Ishikawa (cell line): Measurements from ENCODE around the gene CDK16.

ENCODE experiments used
- CEBPB ChIP-seq: IDR thresholded peaks from 2 replicates; pipeline ENCODE4 v1.6.1; 2012
- CREB1 ChIP-seq: IDR thresholded peaks from 2 replicates; pipeline ENCODE4 v1.6.1; 2012; ENCODE audit warnings: low read depth
- EGR1 ChIP-seq: IDR thresholded peaks from 2 replicates; pipeline ENCODE4 v1.6.1; 2012
- EP300 ChIP-seq: IDR thresholded peaks from 2 replicates; pipeline ENCODE4 v1.6.1; 2012; ENCODE audit warnings: borderline replicate concordance
- FOXM1 ChIP-seq: IDR thresholded peaks from 2 replicates; pipeline ENCODE4 v1.6.1; 2012; ENCODE audit warnings: low read depth, borderline replicate concordance
- RAD21 ChIP-seq: IDR thresholded peaks from 2 replicates; pipeline ENCODE4 v1.6.1; 2012; ENCODE audit warnings: low read depth
- TAF1 ChIP-seq: IDR thresholded peaks from 2 replicates; pipeline ENCODE4 v1.6.1; 2012; ENCODE audit warnings: low read depth, mild to moderate bottlenecking
- TCF12 ChIP-seq: IDR thresholded peaks from 2 replicates; pipeline ENCODE4 v1.6.1; 2012; ENCODE audit warnings: low read depth
- TEAD4 ChIP-seq: IDR thresholded peaks from 2 replicates; pipeline ENCODE4 v1.6.1; 2012
- YY1 ChIP-seq: IDR thresholded peaks from 2 replicates; pipeline ENCODE4 v1.6.1; 2012; ENCODE audit warnings: low read depth
- TF ChIP-seq, protein P1 (sequence below): IDR thresholded peaks from 2 replicates; pipeline ENCODE4 v1.6.1; 2012; ENCODE audit warnings: low read depth, mild to moderate bottlenecking
- TF ChIP-seq, protein P2 (sequence below): IDR thresholded peaks from 2 replicates; pipeline ENCODE4 v1.6.1; 2012
- TF ChIP-seq, protein P3 (sequence below): IDR thresholded peaks from 2 replicates; pipeline ENCODE4 v1.6.1; 2012

DNA sequence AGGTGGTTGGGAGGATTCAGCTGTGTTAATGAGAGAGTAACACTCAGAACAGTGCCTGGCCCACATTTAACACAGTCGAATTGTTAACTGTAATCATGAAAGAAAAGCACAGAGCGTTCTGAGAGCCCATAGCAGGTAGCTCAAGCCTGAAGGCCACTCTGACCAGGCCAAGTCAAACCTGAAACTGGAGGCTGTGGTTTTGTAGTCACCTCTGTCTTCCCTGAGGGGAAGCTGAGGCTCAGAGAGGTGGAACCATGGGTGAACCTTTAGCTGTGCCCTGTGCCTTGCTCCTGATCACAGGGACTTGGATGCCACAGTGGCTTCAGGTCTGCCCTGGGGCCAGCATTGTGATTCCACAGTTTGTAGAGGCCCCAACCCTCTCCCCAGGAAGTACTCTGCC, 41.4 kb upstream of the CDK16 start:
- TF ChIP-seq RAD21 (no peak), EP300 (no peak), TCF12 (no peak), YY1 (no peak), CREB1 (no peak), FOXM1 (no peak), EGR1 (no peak), TEAD4 (no peak), TAF1 (no peak), CEBPB (no peak)
- TF ChIP-seq, protein P1, sequence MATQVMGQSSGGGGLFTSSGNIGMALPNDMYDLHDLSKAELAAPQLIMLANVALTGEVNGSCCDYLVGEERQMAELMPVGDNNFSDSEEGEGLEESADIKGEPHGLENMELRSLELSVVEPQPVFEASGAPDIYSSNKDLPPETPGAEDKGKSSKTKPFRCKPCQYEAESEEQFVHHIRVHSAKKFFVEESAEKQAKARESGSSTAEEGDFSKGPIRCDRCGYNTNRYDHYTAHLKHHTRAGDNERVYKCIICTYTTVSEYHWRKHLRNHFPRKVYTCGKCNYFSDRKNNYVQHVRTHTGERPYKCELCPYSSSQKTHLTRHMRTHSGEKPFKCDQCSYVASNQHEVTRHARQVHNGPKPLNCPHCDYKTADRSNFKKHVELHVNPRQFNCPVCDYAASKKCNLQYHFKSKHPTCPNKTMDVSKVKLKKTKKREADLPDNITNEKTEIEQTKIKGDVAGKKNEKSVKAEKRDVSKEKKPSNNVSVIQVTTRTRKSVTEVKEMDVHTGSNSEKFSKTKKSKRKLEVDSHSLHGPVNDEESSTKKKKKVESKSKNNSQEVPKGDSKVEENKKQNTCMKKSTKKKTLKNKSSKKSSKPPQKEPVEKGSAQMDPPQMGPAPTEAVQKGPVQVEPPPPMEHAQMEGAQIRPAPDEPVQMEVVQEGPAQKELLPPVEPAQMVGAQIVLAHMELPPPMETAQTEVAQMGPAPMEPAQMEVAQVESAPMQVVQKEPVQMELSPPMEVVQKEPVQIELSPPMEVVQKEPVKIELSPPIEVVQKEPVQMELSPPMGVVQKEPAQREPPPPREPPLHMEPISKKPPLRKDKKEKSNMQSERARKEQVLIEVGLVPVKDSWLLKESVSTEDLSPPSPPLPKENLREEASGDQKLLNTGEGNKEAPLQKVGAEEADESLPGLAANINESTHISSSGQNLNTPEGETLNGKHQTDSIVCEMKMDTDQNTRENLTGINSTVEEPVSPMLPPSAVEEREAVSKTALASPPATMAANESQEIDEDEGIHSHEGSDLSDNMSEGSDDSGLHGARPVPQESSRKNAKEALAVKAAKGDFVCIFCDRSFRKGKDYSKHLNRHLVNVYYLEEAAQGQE, result no peak
- TF ChIP-seq, protein P2, sequence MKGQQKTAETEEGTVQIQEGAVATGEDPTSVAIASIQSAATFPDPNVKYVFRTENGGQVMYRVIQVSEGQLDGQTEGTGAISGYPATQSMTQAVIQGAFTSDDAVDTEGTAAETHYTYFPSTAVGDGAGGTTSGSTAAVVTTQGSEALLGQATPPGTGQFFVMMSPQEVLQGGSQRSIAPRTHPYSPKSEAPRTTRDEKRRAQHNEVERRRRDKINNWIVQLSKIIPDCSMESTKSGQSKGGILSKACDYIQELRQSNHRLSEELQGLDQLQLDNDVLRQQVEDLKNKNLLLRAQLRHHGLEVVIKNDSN, result no peak
- TF ChIP-seq, protein P3, sequence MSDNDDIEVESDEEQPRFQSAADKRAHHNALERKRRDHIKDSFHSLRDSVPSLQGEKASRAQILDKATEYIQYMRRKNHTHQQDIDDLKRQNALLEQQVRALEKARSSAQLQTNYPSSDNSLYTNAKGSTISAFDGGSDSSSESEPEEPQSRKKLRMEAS, result no peak
